COLO668 (cell line): ENCODE results near the gene TBXAS1.
"Not testable (repeated sequence)": the region's sequence is repeated elsewhere in the genome, so short reads cannot be mapped to it uniquely, and the experiment has no call there.

Experiments
- DNase-seq: peaks from one replicate; lab custom pipeline; 2025; ENCODE audit not compliant: unreplicated experiment; lab: John Stamatoyannopoulos, UW

TBXAS1 gene

DNA sequence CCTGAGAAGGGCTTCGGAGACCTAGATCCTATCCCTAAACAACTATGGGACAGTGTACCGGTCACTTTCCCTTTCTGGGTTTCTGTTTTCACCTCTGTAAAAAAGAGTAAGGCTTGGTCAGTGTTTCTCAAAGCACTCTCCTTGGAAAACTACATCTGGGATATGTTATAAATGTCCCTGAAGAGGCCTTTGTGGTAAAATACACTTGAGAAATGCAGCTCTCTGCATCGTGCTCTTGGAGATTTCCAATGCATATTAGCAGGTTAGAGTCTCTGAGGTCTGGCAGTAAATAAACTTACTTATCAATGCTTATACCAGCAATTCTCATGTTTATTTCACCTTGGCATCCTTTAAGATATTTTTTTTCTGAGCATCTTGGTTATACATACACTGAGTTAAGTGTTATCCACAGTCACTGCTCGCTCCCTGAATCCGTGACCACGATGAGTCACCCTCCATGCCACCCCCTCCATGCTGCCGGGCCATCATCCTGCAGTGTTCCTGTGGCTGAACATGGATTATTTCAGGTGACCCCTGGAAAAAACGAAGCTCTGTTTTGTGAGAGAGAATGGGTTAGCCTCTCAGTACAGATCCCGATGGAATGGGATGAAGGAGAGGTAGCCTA lies 3.3 kb upstream of the TBXAS1 start:
- no peak for DNase-seq

DNA sequence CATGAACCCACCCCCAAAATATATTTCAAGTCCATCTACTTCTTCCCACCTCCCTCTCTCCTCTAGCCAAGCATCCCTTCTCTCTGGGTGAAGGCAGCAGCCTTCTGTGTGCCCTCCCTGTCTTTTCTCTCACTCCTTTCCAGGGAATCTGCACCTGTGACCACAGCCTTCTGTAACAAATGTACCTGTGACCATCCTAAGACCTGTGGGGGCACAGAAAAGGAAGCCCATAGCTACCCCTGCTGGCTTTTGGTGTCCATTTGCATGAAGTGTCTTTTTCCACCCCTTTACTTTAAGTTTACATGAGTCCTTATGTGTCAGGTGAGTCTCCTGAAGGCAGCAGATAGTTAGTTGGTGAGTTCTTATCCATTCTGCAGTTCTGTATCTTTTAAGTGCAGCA lies 2.0 kb upstream of the TBXAS1 start:
- DNase-seq = no peak

- DNase-seq = no peak
Observed at GRCh38 chr7:139828446-139828845, 618 bp upstream of the TBXAS1 start.

- DNase-seq = no peak
Observed at GRCh38 chr7:139829775-139830117, 682 bp downstream of the TBXAS1 start.

- no peak for DNase-seq
Observed at GRCh38 chr7:139830292-139830691, 1.2 kb downstream of the TBXAS1 start.

DNA sequence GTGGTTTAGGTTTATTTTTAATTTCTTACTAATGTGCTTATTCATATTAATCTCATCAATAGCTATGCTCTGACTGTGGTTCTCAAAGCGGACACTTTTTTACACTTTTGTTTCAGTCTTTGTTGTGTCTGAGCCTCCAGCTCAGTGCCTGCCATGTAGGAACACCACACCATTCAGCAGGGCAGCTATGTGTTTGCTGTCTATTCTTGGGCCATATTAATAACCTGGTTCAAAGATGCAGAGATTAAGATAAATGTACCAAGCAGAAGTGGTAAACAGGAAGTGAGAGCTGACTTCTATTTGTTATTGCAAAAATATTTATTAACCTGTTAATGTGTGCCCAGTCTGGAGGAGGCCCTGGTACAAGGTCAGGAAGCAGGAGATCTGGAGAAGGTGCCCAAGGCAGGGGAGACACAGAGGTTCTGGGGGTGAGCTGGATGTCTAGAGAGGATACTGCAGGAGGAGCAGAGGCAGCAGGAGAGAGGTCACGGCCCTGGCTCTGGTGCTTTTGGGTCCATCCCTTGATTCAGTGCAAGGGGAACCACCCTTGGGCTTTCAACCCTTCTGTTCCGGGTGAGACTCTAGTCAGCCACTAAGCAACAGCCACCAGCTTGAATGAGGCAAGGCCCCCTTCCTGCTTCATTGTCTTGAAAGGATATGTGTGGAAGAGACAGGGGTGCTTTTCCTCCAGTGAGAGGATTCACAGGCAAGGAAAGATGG lies 1.9 kb downstream of the TBXAS1 start:
- DNase-seq = no peak

- DNase-seq = not testable (repeated sequence)
Observed at GRCh38 chr7:139835848-139836247, 6.8 kb downstream of the TBXAS1 start.

DNA sequence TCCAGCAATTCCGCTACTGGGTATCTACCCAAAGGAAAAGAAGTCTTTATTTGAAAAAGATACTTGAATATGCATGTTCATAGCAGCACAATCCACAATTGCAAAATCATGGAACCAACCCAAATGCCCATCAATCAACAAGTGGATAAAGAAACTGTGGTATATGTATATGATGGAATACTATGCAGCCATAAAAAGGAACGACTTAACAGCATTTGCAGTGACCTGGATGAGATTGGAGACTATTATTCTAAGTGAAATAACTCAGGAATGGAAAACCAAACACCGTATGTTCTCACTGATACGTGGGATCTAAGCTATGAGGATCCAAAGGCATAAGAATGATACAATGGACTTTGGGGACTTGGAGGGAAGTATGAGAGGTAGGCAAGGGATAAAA lies 8.2 kb downstream of the TBXAS1 start:
- not testable (repeated sequence) for DNase-seq

- no peak for DNase-seq
Observed at GRCh38 chr7:139838276-139838675, 9.2 kb downstream of the TBXAS1 start.

DNA sequence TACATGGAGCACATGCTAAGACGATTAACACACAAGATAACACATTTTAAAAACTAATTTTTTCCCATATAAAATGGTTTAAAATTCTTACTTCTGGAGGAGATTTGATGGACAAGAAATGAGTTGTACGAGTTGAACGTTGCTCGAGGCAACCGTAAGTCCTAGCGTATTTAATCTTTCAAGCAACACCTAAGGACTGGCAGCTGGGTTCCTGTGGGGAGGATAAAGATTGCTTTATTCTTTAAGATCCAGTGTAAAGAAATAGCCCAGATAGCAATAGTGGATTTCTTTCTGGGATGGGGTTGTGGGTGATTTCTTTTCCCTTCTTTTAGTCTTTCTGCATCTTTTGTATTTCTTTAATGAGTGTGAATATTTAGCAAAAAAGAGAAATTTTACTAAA lies 9.8 kb downstream of the TBXAS1 start:
- no peak for DNase-seq

- no peak for DNase-seq
Observed at GRCh38 chr7:139840776-139841175, 11.7 kb downstream of the TBXAS1 start.

DNA sequence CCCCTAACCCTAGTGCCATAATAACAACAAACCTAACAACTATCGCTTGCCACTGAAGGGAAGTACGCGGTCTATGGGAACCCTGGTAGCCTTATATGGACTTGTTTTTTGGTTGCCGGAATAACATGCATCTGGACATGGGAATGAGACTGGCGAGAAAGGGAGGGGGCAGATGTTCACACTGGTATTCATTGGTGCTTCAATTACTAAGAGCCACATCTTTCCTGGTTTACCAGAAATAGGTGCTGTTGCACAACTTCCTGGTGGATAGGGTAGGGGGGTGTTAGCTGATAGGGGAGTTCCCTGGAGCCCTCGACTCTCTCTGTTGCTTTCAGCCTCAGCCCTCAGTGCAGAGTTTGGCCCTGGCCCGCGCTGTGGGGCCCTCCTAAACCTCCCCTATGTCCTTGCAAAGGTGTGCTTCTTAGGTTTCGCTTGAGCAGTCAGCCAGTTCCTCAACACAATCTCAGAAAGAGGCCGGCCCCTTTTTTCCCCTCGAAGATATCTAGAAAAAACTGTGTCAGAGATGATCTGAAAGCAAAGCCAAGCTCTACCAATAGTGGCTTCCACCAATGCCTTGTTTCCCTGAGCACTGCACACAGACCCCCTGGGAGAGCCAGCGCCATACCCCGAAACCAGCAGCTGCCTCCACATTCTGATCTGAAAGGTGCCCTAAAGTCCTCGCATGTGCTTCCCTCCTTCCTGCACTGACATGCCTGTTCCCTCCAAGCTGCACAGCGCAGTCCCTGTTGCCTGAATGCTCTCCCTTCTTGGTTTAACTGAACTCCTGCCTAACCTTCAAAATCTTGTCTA lies 13.5 kb downstream of the TBXAS1 start:
- DNase-seq = no peak

DNA sequence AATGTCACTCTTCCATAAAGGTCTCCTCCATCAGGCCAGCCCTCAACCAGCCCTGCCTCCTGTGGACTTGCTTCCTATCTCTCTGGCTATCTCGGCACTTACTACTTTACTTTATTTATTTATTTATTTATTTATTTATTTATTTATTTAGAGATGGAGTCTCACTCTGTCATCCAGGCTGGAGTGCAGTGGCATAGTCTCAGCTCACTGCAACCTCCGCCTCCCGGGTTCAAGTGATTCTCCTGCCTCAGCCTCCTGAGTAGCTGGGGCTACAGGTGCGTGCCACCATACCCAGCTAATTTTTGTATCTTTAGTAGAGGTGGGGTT lies 14.1 kb downstream of the TBXAS1 start:
- DNase-seq = not testable (repeated sequence)

DNA sequence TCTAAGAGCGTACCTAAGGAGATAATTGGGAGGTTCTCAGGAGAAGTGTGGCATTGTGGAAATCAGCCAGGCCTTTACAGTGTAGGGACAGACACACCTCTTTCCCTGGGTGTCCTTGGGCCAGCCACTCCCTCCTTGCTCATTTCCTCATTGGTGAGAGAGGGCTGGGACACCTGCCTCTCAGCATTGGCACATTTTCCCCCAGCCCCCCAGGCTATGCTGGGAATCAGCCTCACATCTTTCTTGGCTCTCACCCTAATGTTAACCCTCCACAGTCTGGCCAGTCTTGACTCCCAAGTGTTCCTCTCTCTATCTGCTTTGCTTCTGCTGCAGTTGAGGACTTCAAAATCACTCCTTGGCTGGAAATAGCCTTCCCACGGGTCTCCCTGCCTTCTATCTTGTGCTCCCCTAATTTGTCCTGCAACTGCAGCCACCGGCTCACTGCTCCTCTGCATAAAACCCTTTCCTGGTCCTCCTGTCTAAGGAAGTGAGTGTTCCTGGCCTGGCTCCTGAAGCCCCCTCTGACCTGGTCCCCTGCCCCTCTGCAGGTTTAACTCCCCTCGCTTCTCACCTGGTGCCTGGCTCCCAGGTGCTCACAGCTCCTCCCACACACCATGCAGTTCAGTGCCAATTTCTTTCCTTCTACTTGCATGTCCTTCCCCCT lies 15.8 kb downstream of the TBXAS1 start:
- no peak for DNase-seq

- no peak for DNase-seq
Observed at GRCh38 chr7:139845443-139845805, 16.4 kb downstream of the TBXAS1 start.

DNA sequence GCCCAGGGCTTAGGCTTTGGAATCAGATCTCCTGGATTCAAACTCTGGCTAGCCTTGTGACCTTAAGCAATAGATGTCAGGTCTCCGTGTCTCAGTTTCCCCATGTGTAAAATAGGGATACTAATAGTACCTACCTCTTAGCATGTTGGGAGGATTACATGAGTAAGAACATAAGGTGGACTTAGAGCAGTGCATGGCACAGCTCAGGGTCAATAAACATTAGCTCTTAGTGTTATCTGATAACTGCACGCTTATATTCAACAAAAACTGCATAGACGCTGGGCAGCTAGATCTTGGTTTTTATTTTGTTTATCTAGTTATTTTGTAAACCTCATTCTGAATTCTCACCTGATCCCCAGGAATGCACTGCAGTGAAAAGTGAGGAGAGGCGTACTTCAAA lies 17.2 kb downstream of the TBXAS1 start:
- DNase-seq = no peak

DNA sequence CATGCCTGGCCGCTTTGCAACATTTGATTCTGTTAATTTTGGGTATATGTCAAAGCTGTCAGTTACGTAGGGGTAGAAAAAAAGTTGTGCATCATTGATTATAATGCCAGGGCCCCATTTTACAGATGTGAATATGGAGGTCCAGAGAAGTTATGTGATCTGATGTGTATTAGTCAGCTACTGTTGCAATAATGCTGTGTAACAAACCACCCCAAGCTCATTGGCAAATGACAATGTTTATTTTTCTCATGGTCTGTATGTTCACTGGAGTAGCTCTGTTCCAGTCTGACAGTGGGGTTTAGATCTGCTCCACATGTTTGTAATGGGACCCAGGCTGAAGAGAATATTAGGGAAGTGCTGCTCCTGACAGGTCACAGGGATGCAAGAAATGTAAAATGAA lies 19.2 kb downstream of the TBXAS1 start:
- no peak for DNase-seq

DNA sequence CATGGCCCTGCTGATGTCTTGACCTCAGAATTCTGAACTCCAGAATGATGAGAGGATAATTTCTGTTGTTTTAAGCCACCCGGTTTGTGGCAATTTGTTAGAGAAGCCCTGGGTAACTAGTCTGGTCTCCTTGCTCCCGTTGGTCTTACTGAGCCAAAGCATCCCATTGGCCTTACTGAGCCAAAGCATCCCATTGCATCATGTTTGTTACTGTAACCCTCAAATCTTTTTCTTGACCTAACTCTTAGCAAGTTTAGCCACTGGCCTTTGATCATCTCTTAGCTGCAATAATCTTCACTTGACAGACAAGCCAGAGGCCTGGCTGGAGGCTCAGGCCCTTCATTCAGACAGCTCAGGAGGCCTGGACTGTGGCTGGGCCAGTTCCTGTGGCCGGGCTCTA lies 21.8 kb downstream of the TBXAS1 start:
- DNase-seq = no peak

DNA sequence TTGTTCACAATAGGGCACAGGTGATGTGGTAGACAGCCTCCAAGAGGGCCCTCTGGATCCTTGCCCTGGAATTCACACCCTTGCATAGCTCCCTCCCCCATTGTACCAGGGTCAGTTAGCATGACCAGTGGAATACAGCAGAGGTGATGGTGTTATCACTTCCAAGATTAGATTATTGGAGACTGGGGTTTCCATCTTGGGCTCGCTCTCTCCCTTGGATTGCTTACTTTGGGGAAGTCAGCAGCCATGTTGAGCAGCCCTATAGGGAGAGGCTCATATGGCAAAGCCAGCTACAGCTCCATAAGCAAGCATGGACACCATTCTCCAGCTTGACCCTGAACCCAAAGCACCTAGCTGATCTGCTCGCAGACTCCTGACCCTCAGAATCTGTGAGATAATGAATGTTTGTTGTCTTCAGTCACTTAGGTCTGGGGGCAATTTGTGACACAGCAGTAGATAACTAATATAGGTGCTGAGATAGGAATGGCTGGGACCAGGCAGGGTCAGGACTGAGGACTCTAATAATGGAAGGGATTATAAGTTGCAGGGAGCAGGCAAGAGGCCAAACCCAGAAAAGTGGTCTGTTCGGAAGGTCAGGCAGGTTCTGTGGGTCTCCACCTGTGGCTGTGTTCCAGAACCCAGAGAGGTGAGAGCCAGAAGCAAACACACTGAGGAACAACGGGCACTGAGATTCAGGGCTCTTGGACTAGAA lies 22.9 kb downstream of the TBXAS1 start:
- no peak for DNase-seq

- DNase-seq = no peak
Observed at GRCh38 chr7:139852482-139852845, 23.4 kb downstream of the TBXAS1 start.

DNA sequence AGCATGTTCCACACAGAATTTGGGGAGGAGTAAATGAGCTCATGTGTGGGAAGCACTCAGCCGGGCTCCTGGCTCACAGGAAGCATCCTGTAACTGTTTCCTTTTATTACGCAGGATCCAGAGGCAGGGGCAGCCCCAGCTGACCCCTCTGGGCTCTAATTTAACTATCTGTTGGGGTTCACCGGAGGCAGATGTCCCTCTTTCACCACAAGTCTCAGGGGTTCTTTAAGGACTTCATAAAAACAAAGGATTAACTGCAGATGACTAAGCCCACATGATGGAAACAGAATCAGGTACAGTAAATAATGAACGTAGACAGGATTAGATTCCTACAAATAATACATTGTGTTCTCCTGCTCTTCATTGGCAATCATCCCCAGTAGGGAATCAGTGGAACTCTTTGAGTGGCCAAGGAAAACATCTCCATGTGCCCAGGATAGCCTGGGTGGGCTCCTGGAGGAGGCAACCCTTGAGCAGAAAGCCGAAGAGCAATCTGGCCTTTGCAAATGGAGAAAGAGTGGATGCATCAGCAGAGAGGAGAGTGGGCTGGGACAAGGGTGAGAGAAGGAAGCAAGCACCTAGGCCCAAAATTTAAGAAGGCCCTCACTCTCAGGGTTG lies 24.6 kb downstream of the TBXAS1 start:
- DNase-seq = no peak
